ENCODE data around the gene RBM47.

Gene RBM47

DNA sequence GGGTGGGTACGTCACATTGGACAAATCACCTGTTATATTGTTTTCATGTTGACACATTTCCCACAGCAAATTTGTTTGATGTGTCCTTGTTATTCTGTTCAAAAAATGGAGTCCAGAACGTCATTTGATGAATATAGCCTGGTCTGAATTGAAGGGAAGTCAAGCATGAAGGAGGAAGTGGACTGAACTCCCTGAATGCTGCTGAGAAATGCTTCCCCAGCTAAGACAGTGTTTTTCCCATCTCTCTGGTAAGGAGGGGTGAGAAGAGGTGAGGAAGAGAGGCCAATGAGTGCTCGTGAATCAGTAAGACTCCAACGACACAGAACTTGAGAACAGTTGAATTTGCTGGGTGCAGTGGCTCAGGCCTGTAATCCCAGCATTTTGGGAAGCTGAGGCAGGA lies 127.4 kb downstream of the RBM47 start:
- Histone ChIP-seq H3K9me3 (replicated peaks in 1 of 2; ENCODE audit: control insufficient read depth in 2 of 2, insufficient read depth in 1 of 2, low read depth in 1 of 2, low read length in 2 of 2) (no peaks in the 10 kb centered on the region), H3K4ac (ENCODE audit: low read length) (no peak overlapping the region), H2AK5ac (ENCODE audit: low read depth, low read length) (no peak overlapping the region), H3K27ac (replicated peaks; ENCODE audit: low read length) (no peak overlapping the region), H3K27me3 (ENCODE audit: control insufficient read depth in 3 of 3, insufficient read depth in 3 of 3, low read depth in 1 of 3, low read length in 3 of 3) (no peaks in the 10 kb centered on the region), H3K18ac (ENCODE audit: low read length) (no peak overlapping the region), H2BK12ac (ENCODE audit: low read length) (no peak overlapping the region), H3K79me1 (ENCODE audit: low read depth, low read length) (no peaks in the 10 kb centered on the region), H3K9ac (ENCODE audit: low read depth, low read length, poor library complexity) (no peak overlapping the region), H3K4me2 (ENCODE audit: insufficient read depth, low read length, poor library complexity, severe bottlenecking) (no peak overlapping the region), H4K91ac (ENCODE audit: low read depth, low read length, poor library complexity) (no peak overlapping the region), H3K4me3 (ENCODE audit: low read length in 2 of 2) (no peak overlapping the region), H2BK120ac (ENCODE audit: low read depth, low read length) (no peak overlapping the region), H3K14ac (ENCODE audit: low read length) (no peak overlapping the region), H2AFZ (ENCODE audit: low read length) (no peak overlapping the region), H2BK15ac (ENCODE audit: low read length) (no peak overlapping the region), H2BK5ac (ENCODE audit: low read length) (no peak overlapping the region), H4K8ac (ENCODE audit: low read depth, low read length) (no peak overlapping the region), H3K23ac (ENCODE audit: low read depth, low read length, poor library complexity) (no peak overlapping the region), H3K4me1 (ENCODE audit: control insufficient read depth in 2 of 2, insufficient read depth in 1 of 2, low read depth in 1 of 2, low read length in 2 of 2) (peaks cover 0 to 2% of the 10 kb centered on the region in 2 donors), H3K36me3 (replicated peaks in 1 of 2; ENCODE audit: control insufficient read depth in 2 of 2, insufficient read depth in 2 of 2, low read length in 2 of 2) (no peaks in the 10 kb centered on the region)
- WGBS, 2 donors (ENCODE audit: extremely low coverage in 2 of 2, insufficient read length in 2 of 2, insufficient replicate concordance in 1 of 2): no CpG with 5 or more reads among the region's 4 CpGs
- no peak for DNase-seq (ENCODE audit: low spot score)

DNA sequence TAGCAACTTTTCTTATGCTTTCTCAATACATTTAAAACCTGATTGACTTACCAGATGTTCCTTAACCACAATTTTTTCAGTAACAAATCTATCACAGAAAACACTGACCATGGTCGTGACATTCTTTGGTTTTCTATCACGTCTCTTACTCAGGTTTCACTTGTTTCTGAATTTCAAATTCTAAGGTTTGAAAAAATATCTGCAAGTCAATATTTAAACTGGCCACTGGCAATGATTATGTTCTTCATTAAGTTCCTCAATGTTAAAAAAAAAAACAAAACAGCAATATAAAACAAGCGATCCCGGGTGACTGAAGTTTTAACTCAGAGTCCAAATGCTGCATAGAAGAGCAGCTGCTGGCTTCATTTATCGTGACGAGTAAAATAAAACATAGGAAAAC lies 128.9 kb downstream of the RBM47 start:
- Histone ChIP-seq H2AFZ (ENCODE audit: low read length) (no peak overlapping the region), H3K23ac (ENCODE audit: low read depth, low read length, poor library complexity) (no peak overlapping the region), H3K4me1 (ENCODE audit: control insufficient read depth in 2 of 2, insufficient read depth in 1 of 2, low read depth in 1 of 2, low read length in 2 of 2) (peaks cover 0 to under 1% of the 10 kb centered on the region in 2 donors), H3K4ac (ENCODE audit: low read length) (no peak overlapping the region), H4K91ac (ENCODE audit: low read depth, low read length, poor library complexity) (no peak overlapping the region), H3K4me2 (ENCODE audit: insufficient read depth, low read length, poor library complexity, severe bottlenecking) (no peak overlapping the region), H3K18ac (ENCODE audit: low read length) (no peak overlapping the region), H2BK12ac (ENCODE audit: low read length) (no peak overlapping the region), H3K9ac (ENCODE audit: low read depth, low read length, poor library complexity) (no peak overlapping the region), H2BK120ac (ENCODE audit: low read depth, low read length) (no peak overlapping the region), H2AK5ac (ENCODE audit: low read depth, low read length) (no peak overlapping the region), H3K9me3 (replicated peaks in 1 of 2; ENCODE audit: control insufficient read depth in 2 of 2, insufficient read depth in 1 of 2, low read depth in 1 of 2, low read length in 2 of 2) (no peaks in the 10 kb centered on the region), H3K79me1 (ENCODE audit: low read depth, low read length) (no peaks in the 10 kb centered on the region), H3K4me3 (ENCODE audit: low read length in 2 of 2) (no peak overlapping the region), H4K8ac (ENCODE audit: low read depth, low read length) (no peak overlapping the region), H3K14ac (ENCODE audit: low read length) (no peak overlapping the region), H2BK15ac (ENCODE audit: low read length) (no peak overlapping the region), H3K27ac (replicated peaks; ENCODE audit: low read length) (no peak overlapping the region), H3K27me3 (ENCODE audit: control insufficient read depth in 3 of 3, insufficient read depth in 3 of 3, low read depth in 1 of 3, low read length in 3 of 3) (no peaks in the 10 kb centered on the region), H3K36me3 (replicated peaks in 1 of 2; ENCODE audit: control insufficient read depth in 2 of 2, insufficient read depth in 2 of 2, low read length in 2 of 2) (no peaks in the 10 kb centered on the region), H2BK5ac (ENCODE audit: low read length) (no peak overlapping the region)
- DNase-seq (ENCODE audit: low spot score): no peak
- no CpG with 5 or more reads among the region's 6 CpGs for WGBS, 2 donors (ENCODE audit: extremely low coverage in 2 of 2, insufficient read length in 2 of 2, insufficient replicate concordance in 1 of 2)

GRCh38 chr4:40493160-40493559 lies 136.5 kb downstream of the RBM47 start:
- H3K4me3 ChIP-seq (ENCODE audit: low read length in 2 of 2): no peak overlapping the region
- no peaks in the 10 kb centered on the region for H3K79me1 ChIP-seq (ENCODE audit: low read depth, low read length)
- no peaks in the 10 kb centered on the region for H3K27me3 ChIP-seq (ENCODE audit: control insufficient read depth in 3 of 3, insufficient read depth in 3 of 3, low read depth in 1 of 3, low read length in 3 of 3)
- no peak overlapping the region for H3K4me2 ChIP-seq (ENCODE audit: insufficient read depth, low read length, poor library complexity, severe bottlenecking)
- no peak for DNase-seq (ENCODE audit: low spot score)
- H2BK12ac ChIP-seq (ENCODE audit: low read length): no peak overlapping the region
- H3K9ac ChIP-seq (ENCODE audit: low read depth, low read length, poor library complexity): no peak overlapping the region
- H4K91ac ChIP-seq (ENCODE audit: low read depth, low read length, poor library complexity): no peak overlapping the region
- no peak overlapping the region for H2BK15ac ChIP-seq (ENCODE audit: low read length)
- no peak overlapping the region for H4K8ac ChIP-seq (ENCODE audit: low read depth, low read length)
- peaks cover 0 to 2% of the 10 kb centered on the region in 2 donors for H3K9me3 ChIP-seq (replicated peaks in 1 of 2; ENCODE audit: control insufficient read depth in 2 of 2, insufficient read depth in 1 of 2, low read depth in 1 of 2, low read length in 2 of 2)
- no peak overlapping the region for H3K23ac ChIP-seq (ENCODE audit: low read depth, low read length, poor library complexity)
- no peak overlapping the region for H2BK120ac ChIP-seq (ENCODE audit: low read depth, low read length)
- no peaks in the 10 kb centered on the region for H3K36me3 ChIP-seq (replicated peaks in 1 of 2; ENCODE audit: control insufficient read depth in 2 of 2, insufficient read depth in 2 of 2, low read length in 2 of 2)
- no peak overlapping the region for H2BK5ac ChIP-seq (ENCODE audit: low read length)
- no peak overlapping the region for H3K4ac ChIP-seq (ENCODE audit: low read length)
- H3K18ac ChIP-seq (ENCODE audit: low read length): no peak overlapping the region
- H3K27ac ChIP-seq (replicated peaks; ENCODE audit: low read length): no peak overlapping the region
- no peak overlapping the region for H2AK5ac ChIP-seq (ENCODE audit: low read depth, low read length)
- H3K14ac ChIP-seq (ENCODE audit: low read length): no peak overlapping the region
- WGBS, 2 donors (ENCODE audit: extremely low coverage in 2 of 2, insufficient read length in 2 of 2, insufficient replicate concordance in 1 of 2): no CpG with 5 or more reads among the region's 3 CpGs
- H3K4me1 ChIP-seq (ENCODE audit: control insufficient read depth in 2 of 2, insufficient read depth in 1 of 2, low read depth in 1 of 2, low read length in 2 of 2): peaks cover 0 to 8% of the 10 kb centered on the region in 2 donors
- no peak overlapping the region for H2AFZ ChIP-seq (ENCODE audit: low read length)

DNA sequence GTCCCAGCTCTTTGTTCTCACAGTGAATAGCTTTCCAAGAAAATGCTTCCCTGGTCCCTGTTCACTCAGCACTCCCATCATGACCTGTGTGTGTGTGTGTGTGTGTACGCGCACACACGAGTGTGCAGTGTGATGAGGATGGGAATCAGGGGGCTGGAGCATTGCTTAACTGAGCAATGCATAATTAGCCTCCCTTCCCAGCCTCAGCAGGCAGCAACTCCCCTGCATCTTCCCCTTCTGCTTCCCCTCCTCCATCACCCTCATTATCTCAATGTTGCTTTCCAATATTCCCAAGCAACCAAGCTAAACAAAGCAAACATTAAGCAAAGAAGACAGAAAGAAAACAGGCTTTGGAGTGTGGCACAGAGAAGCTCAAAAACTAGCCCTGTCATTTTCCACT lies 137.0 kb downstream of the RBM47 start:
- Histone ChIP-seq H3K79me1 (ENCODE audit: low read depth, low read length) (no peaks in the 10 kb centered on the region), H2BK5ac (ENCODE audit: low read length) (no peak overlapping the region), H3K27me3 (ENCODE audit: control insufficient read depth in 3 of 3, insufficient read depth in 3 of 3, low read depth in 1 of 3, low read length in 3 of 3) (no peaks in the 10 kb centered on the region), H3K23ac (ENCODE audit: low read depth, low read length, poor library complexity) (no peak overlapping the region), H4K8ac (ENCODE audit: low read depth, low read length) (no peak overlapping the region), H3K4ac (ENCODE audit: low read length) (no peak overlapping the region), H2BK15ac (ENCODE audit: low read length) (no peak overlapping the region), H3K4me1 (ENCODE audit: control insufficient read depth in 2 of 2, insufficient read depth in 1 of 2, low read depth in 1 of 2, low read length in 2 of 2) (peaks cover 0 to 8% of the 10 kb centered on the region in 2 donors), H3K36me3 (replicated peaks in 1 of 2; ENCODE audit: control insufficient read depth in 2 of 2, insufficient read depth in 2 of 2, low read length in 2 of 2) (no peaks in the 10 kb centered on the region), H2AK5ac (ENCODE audit: low read depth, low read length) (no peak overlapping the region), H3K9ac (ENCODE audit: low read depth, low read length, poor library complexity) (no peak overlapping the region), H4K91ac (ENCODE audit: low read depth, low read length, poor library complexity) (no peak overlapping the region), H3K18ac (ENCODE audit: low read length) (peak overlapping the region; percentile 5), H2BK120ac (ENCODE audit: low read depth, low read length) (no peak overlapping the region), H3K27ac (replicated peaks; ENCODE audit: low read length) (no peak overlapping the region), H2BK12ac (ENCODE audit: low read length) (no peak overlapping the region), H3K14ac (ENCODE audit: low read length) (no peak overlapping the region), H3K9me3 (replicated peaks in 1 of 2; ENCODE audit: control insufficient read depth in 2 of 2, insufficient read depth in 1 of 2, low read depth in 1 of 2, low read length in 2 of 2) (peaks cover 0 to 2% of the 10 kb centered on the region in 2 donors), H3K4me3 (ENCODE audit: low read length in 2 of 2) (no peak overlapping the region), H3K4me2 (ENCODE audit: insufficient read depth, low read length, poor library complexity, severe bottlenecking) (no peak overlapping the region), H2AFZ (ENCODE audit: low read length) (no peak overlapping the region)
- DNase-seq (ENCODE audit: low spot score): no peak
- WGBS, 2 donors (ENCODE audit: extremely low coverage in 2 of 2, insufficient read length in 2 of 2, insufficient replicate concordance in 1 of 2): no CpG with 5 or more reads among the region's 3 CpGs

Measured in neuronal stem cell (in vitro differentiated cells).